ENCODE data around the gene BCL7A. TPM values are rescaled to one million over a fixed set of nuclear protein-coding genes. Genes with fewer than 3 reads are reported as not detected.

BCL7A gene
- polyA plus RNA-seq, 1 experiment, result 3.4 TPM

DNA sequence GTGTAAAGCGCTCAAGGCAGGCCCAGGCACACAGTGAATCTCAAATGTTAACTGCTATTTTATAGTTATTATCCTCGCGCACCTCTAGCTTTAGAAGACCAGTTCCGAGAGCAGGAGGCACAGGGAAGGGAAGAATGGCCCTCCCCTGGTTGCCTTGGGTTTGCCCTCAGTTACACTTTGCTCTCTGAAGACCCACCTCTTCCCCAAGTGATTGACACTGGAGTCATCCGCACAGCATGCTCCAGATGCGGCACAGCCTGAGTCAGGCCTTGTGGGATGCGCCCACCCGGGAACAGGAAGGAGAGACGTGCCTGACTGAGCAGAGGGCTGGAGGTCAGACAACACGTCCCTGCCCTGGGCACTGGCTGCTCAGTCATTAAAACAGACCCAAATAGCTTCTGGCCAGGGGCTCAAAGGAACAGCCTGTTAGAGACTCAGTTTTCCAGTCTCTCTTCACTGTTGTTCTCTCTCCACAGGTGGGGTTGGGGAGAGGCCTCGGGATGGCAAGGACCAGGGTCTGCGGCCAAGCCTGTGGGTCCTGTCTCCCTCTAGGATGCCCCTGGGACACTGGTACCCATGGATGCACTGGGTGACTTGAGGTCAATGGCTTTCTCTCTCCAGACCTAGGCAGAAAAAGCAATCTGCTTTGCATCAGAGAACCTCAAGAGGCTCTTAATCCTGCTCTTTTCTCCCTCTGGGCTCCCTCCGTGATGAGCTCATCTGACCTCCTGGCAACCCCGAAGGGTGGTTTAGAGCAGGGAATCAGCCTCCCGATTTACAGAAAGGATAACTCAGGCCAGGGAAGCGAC is 43.3 kb downstream of the BCL7A start:
- Histone ChIP-seq H3K36me3 (ENCODE audit: control insufficient read depth, insufficient read depth, low read length) (no peaks in the 10 kb centered on the region), H3K27me3 (ENCODE audit: control insufficient read depth, insufficient read depth, low read length) (no peaks in the 10 kb centered on the region), H3K4me3 (ENCODE audit: low read depth, low read length) (no peak overlapping the region)
- TF ChIP-seq, protein P1, sequence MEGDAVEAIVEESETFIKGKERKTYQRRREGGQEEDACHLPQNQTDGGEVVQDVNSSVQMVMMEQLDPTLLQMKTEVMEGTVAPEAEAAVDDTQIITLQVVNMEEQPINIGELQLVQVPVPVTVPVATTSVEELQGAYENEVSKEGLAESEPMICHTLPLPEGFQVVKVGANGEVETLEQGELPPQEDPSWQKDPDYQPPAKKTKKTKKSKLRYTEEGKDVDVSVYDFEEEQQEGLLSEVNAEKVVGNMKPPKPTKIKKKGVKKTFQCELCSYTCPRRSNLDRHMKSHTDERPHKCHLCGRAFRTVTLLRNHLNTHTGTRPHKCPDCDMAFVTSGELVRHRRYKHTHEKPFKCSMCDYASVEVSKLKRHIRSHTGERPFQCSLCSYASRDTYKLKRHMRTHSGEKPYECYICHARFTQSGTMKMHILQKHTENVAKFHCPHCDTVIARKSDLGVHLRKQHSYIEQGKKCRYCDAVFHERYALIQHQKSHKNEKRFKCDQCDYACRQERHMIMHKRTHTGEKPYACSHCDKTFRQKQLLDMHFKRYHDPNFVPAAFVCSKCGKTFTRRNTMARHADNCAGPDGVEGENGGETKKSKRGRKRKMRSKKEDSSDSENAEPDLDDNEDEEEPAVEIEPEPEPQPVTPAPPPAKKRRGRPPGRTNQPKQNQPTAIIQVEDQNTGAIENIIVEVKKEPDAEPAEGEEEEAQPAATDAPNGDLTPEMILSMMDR (IDR thresholded peaks at IDR 0.05; ENCODE audit: insufficient read depth, low read depth, low read length), result no peak
- CTCF ChIA-PET, result interaction anchor here (0.8 to 3.4 kb wide), 5 partner anchors 10 to 378 kb away, joined by 3 to 35 read pairs (median 6); no protein-coding TSS in a partner anchor
- POLR2A ChIA-PET, result interaction anchor here (1.0 kb wide), 1 partner anchor 13 kb away, joined by 3 read pairs; the partner anchor contains the start of gene MLXIP
- no peak for DNase-seq (ENCODE audit: low read depth)

DNA sequence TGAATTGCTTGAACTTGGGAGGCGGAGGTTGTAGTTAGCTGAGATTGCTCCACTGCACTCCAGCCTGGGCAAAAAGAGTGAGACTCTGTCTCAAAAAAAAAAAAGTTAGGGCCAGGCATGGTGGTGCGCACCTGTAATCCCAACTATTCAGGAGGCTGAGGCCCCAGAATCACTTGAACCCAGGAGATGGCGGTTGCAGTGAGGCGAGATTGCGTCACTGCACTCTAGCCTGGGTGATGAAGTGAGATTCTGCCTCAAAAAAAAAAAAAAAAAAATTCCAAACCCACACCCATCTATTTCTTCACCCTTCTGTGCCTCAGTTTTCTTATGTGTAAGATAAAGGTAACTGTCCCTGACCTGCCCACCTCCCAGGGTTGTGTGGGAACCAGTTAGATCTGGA is 45.9 kb downstream of the BCL7A start:
- DNase-seq (ENCODE audit: low read depth), result no peak
- TF ChIP-seq, protein P1 (IDR thresholded peaks at IDR 0.05; ENCODE audit: insufficient read depth, low read depth, low read length), result no peak
- Histone ChIP-seq H3K4me3 (ENCODE audit: low read depth, low read length) (no peak overlapping the region), H3K27me3 (ENCODE audit: control insufficient read depth, insufficient read depth, low read length) (no peaks in the 10 kb centered on the region), H3K36me3 (ENCODE audit: control insufficient read depth, insufficient read depth, low read length) (no peaks in the 10 kb centered on the region)
- CTCF ChIA-PET, result interaction anchor here (3.1 kb wide), 1 partner anchor 56 kb away, joined by 20 read pairs; no protein-coding TSS in a partner anchor
- POLR2A ChIA-PET, result no interaction called here

DNA sequence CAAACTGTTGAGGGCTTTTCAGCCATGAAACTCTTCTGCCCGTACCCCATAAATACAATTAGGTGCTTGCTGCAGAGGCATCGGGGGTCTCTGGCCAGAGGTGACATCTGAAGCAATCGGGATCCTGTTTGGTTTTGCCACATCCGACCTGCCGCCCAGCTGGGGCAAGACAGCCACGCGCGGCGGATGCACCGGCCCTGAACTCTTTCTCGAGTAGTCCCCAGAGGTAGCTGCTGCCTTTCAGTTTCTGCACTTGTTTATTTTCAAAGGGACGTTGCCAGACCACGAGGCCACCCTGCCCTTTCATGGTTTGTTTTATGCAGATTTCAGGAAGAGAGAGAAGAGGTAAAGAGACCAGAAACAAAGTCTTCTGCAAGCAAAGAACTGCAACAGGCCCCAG is 46.3 kb downstream of the BCL7A start:
- Histone ChIP-seq H3K27me3 (ENCODE audit: control insufficient read depth, insufficient read depth, low read length) (no peaks in the 10 kb centered on the region), H3K4me3 (ENCODE audit: low read depth, low read length) (no peak overlapping the region), H3K36me3 (ENCODE audit: control insufficient read depth, insufficient read depth, low read length) (no peaks in the 10 kb centered on the region)
- POLR2A ChIA-PET, result no interaction called here
- TF ChIP-seq, protein P1 (IDR thresholded peaks at IDR 0.05; ENCODE audit: insufficient read depth, low read depth, low read length), result no peak
- no peak for DNase-seq (ENCODE audit: low read depth)
- CTCF ChIA-PET, result no interaction called here

DNA sequence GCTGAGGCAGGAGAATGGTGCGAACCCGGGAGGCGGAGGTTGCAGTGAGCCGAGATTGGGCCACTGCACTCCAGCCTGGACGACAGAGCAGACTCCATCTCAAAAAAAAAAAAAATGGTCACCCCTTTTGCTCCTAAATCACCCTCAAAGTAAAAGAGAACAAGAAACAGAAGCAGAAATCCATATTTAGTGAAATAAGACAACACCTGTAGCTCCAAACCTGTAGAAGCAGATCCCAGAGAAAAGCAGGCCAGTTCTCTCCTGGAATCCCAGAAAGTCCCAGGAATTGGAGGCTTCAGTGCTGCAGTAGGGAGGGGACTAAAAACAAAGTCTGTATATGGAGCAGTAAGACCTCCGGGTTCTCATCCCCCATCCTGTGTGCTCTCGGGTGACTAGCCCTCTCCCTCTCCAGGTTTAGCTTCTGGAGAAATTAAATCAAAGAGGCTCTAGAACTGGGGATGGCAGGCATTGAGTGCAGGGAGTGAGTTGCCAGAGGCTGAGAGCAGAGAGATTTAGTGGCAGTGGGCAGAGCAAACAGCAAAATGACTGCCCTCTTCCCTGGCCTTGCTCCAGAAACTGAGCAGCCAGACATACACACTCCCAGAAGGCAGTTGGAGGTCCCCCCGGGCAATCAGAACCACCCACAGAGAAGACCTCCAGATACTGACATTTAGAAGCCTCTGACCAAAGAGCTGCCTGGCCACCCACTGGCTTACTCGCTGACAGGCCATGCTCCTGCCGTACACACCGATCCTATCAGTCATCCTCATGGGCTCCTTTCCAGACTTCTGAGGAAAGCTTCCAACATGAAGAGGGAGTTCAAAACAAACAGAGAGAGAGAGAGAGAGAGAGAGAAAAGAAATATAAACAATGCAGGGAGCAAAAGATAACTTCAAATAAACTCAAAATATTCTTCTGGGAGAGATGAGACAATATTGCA is 50.6 kb downstream of the BCL7A start:
- ChIA-PET CTCF (interaction anchor here (0.9 to 1.5 kb wide), 4 partner anchors 17 to 51 kb away, joined by 3 to 9 read pairs (median 4); no protein-coding TSS in a partner anchor), POLR2A (no interaction called here)
- TF ChIP-seq, protein P1 (IDR thresholded peaks at IDR 0.05; ENCODE audit: insufficient read depth, low read depth, low read length), result no peak
- DNase-seq (ENCODE audit: low read depth), result peak; percentile 81
- Histone ChIP-seq H3K27me3 (ENCODE audit: control insufficient read depth, insufficient read depth, low read length) (no peaks in the 10 kb centered on the region), H3K4me3 (ENCODE audit: low read depth, low read length) (no peak overlapping the region), H3K36me3 (ENCODE audit: control insufficient read depth, insufficient read depth, low read length) (no peaks in the 10 kb centered on the region)

DNA sequence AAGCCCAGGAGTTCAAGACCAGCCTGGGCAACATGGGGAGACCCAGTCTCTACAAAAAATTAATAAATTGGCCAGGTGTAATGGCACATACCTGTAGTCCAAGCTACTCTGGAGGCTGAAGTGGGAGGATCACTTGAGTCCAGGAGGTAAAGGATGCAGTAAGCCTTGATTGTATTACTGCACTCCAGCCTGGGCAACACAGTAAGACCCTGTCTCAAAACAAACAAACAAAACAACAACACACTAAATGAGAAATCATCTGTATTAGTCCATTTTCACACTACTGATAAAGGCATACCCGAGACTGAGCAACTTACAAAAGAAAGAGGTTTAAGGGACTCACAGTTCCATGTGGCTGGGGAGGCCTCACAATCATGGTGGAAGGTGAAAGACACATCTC is 52.1 kb downstream of the BCL7A start:
- DNase-seq (ENCODE audit: low read depth), result no peak
- Histone ChIP-seq H3K36me3 (ENCODE audit: control insufficient read depth, insufficient read depth, low read length) (no peaks in the 10 kb centered on the region), H3K4me3 (ENCODE audit: low read depth, low read length) (no peak overlapping the region), H3K27me3 (ENCODE audit: control insufficient read depth, insufficient read depth, low read length) (no peaks in the 10 kb centered on the region)
- ChIA-PET CTCF (interaction anchor here (2.7 kb wide), 1 partner anchor 50 kb away, joined by 8 read pairs; no protein-coding TSS in a partner anchor), POLR2A (no interaction called here)
- TF ChIP-seq, protein P1 (IDR thresholded peaks at IDR 0.05; ENCODE audit: insufficient read depth, low read depth, low read length), result no peak
